ENCODE measurements around the gene REG1A. TPM values are rescaled to one million over a fixed set of nuclear protein-coding genes. Genes with fewer than 3 reads are reported as not detected.

Gene REG1A
- total RNA-seq, 1 donor from 2014 or later: not detected

DNA sequence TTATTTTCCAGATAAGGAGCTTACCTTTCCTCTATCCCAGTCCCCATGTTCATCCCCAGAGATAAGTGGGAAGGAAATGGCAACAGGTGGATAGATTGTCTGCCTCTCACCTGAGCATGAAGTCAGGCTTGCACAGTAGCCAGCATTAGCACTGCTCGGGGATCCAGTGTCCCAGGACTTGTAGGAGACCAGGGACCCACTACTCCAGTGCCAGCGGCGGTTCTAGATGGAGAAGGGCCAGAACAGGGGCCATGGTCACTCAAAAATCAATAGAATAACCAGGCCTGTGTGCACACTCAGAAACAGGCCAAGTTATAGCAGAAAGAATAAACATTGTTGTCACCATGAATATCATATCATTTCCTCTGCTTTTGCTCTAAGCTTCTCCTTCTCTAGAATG, 34.9 kb upstream of the REG1A start:
- TF ChIP-seq, protein P1, sequence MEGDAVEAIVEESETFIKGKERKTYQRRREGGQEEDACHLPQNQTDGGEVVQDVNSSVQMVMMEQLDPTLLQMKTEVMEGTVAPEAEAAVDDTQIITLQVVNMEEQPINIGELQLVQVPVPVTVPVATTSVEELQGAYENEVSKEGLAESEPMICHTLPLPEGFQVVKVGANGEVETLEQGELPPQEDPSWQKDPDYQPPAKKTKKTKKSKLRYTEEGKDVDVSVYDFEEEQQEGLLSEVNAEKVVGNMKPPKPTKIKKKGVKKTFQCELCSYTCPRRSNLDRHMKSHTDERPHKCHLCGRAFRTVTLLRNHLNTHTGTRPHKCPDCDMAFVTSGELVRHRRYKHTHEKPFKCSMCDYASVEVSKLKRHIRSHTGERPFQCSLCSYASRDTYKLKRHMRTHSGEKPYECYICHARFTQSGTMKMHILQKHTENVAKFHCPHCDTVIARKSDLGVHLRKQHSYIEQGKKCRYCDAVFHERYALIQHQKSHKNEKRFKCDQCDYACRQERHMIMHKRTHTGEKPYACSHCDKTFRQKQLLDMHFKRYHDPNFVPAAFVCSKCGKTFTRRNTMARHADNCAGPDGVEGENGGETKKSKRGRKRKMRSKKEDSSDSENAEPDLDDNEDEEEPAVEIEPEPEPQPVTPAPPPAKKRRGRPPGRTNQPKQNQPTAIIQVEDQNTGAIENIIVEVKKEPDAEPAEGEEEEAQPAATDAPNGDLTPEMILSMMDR (IDR thresholded peaks at IDR 0.05): no peak
- intact Hi-C loops (cut with DNase I): no loop called here
- Histone ChIP-seq H3K9me3 (no peaks in the 10 kb centered on the region), H3K27ac (no peak overlapping the region), H3K36me3 (no peaks in the 10 kb centered on the region), H3K4me3 (no peak overlapping the region), H3K4me1 (no peaks in the 10 kb centered on the region), H3K27me3 (no peaks in the 10 kb centered on the region)
- DNase-seq: no peak
- ATAC-seq: no peak

DNA sequence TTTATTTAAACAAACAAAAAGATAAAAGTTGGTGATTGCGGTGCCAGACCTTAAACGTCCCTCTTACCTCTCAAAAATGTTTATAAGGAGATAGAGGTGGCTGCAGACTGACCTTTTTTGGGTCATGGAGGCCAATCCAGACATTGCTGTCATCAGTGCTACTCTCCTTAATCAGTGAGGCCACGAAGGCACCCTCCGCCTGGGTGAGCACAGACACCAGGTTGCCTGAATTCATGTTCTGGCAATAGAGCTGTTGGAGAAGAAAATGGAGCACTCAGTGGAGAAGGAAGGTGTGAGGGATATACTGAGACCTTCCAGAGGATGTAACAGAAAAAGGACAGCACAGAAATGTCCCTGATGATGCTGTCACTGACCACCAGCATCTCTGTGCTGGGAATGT, 34.0 kb upstream of the REG1A start:
- Histone ChIP-seq H3K4me1 (no peaks in the 10 kb centered on the region), H3K9me3 (no peaks in the 10 kb centered on the region), H3K4me3 (no peak overlapping the region), H3K36me3 (no peaks in the 10 kb centered on the region), H3K27me3 (no peaks in the 10 kb centered on the region), H3K27ac (no peak overlapping the region)
- DNase-seq (no peak), ATAC-seq (no peak)
- intact Hi-C loops (cut with DNase I): no loop called here
- TF ChIP-seq, protein P1 (IDR thresholded peaks at IDR 0.05): no peak

DNA sequence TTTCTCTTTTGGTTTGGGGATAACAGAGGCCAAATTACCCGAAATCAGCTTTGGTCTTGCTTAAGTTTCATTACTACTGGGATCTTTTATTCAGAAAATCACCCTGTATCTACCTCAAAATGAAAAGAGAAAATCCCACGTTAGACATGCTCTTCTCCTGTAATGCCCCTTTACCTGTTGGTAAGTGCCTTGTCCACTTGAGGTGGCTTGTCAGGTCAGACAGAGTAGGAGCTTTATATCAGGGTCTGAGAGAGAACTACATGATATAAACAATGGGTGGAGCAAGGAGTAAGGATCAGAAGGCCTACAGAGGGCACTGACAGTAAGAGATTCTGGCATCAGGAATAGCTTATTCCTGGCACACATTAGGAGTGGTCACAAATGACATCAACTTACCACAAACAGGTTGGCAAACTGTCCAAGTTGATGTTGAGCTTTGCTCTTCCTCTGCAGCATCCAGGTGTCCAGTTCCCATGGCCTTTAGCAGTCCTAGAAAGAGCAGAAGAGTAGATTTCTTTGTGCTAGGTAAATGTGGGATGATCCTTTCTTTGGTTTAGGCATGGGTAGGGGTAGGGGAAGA, 32.4 kb upstream of the REG1A start, which contains the start of gene REG1B:
Gene REG1B (minus strand): TSS at position 209 of the 580 bp plus-strand sequence. CDS start 381 bp downstream, outside the sequence.
- Histone ChIP-seq H3K27me3 (no peaks in the 10 kb centered on the region), H3K4me3 (no peak within 1 kb of the TSS), H3K9me3 (no peaks in the 10 kb centered on the region), H3K36me3 (no peaks in the 10 kb centered on the region), H3K4me1 (no peaks in the 10 kb centered on the region), H3K27ac (no peak within 1 kb of the TSS)
- DNase-seq (no peak), ATAC-seq (no peak)
- TF ChIP-seq, protein P1 (IDR thresholded peaks at IDR 0.05): no peak
- intact Hi-C loops (cut with DNase I): no loop called here

DNA sequence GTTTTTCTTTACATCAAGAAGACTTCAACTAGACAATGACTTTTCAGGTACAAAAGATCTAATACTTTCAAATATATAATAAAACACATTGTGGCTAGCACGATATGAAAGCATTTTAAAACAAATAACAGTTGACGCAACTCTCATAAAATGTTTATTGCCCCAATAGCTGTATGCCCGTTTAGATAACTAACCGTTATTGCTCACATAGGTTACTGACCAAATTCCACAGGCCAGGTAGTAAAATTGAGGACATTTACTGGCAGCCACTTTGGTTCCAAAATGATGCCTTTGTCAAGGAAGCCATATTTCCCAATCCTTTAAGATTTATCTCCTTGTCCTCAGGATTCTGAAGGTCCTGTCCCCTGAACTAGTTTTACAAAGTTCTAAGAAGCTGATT, 29.6 kb upstream of the REG1A start:
- DNase-seq (no peak), ATAC-seq (no peak)

DNA sequence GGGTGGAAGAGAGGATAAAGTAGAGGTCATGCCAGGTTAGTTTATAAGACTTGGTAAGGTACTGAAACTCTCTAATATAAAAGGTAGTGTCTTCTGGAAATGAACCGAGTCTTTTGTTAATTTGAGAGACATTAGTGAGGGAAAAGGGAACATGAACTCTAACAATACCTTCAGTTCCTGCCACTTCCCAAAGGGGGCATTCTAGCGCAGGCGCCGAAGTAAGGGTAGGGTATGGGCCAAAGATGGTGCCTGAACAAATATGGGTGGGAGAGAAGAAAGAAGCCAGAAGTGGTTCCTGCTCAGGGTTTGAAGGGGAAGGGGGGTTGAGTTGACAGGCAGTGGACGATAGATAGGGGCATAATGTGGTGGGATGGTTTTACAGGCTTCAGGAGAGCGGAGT, 22.4 kb upstream of the REG1A start:
- DNase-seq (no peak), ATAC-seq (no peak)
- no peaks in the 10 kb centered on the region for H3K36me3 ChIP-seq
- no peaks in the 10 kb centered on the region for H3K27me3 ChIP-seq
- no peaks in the 10 kb centered on the region for H3K4me1 ChIP-seq
- TF ChIP-seq, protein P1 (IDR thresholded peaks at IDR 0.05): no peak
- intact Hi-C loops (cut with DNase I): no loop called here
- H3K27ac ChIP-seq: no peak overlapping the region
- peaks cover 8% of the 10 kb centered on the region for H3K9me3 ChIP-seq
- no peak overlapping the region for H3K4me3 ChIP-seq

More for the DNA sequence above, 29.6 kb upstream of the REG1A start:
- intact Hi-C loops (cut with DNase I): no loop called here
- Histone ChIP-seq H3K27ac (no peak overlapping the region), H3K9me3 (no peaks in the 10 kb centered on the region), H3K4me3 (no peak overlapping the region), H3K4me1 (no peaks in the 10 kb centered on the region), H3K36me3 (no peaks in the 10 kb centered on the region), H3K27me3 (no peaks in the 10 kb centered on the region)
- TF ChIP-seq, protein P1 (IDR thresholded peaks at IDR 0.05): no peak
